Measurements from ENCODE around the gene ZC3H12A. TPM values are rescaled to one million over a fixed set of nuclear protein-coding genes. Genes with fewer than 3 reads are reported as not detected.

ZC3H12A gene
- total RNA-seq, 1 donor from 2014 or later, result 51.6 TPM

- no peaks in the 10 kb centered on the region for H3K27me3 ChIP-seq
- H3K4me1 ChIP-seq, result no peaks in the 10 kb centered on the region
- intact Hi-C loops (cut with DNase I), result no loop called here
- no peak overlapping the region for H3K27ac ChIP-seq
- TF ChIP-seq POLR2A (IDR thresholded peaks at IDR 0.05) (no peak), CTCF (IDR thresholded peaks at IDR 0.05) (no peak), POLR2AphosphoS5 (IDR thresholded peaks at IDR 0.05; ENCODE audit: insufficient read depth in 1 of 2, low read depth in 1 of 2) (no peak)
- no peak for DNase-seq (ENCODE audit: extremely low spot score in 2 of 2)
- no peaks in the 10 kb centered on the region for H3K36me3 ChIP-seq
- H3K9me3 ChIP-seq, result no peaks in the 10 kb centered on the region
- no peak overlapping the region for H3K4me3 ChIP-seq
These were observed 36.1 kb upstream of the ZC3H12A start for GRCh38 chr1:37438037-37438868.

- TF ChIP-seq POLR2AphosphoS5 (IDR thresholded peaks at IDR 0.05; ENCODE audit: insufficient read depth in 1 of 2, low read depth in 1 of 2), result no peak
- no peak for TF ChIP-seq POLR2A (IDR thresholded peaks at IDR 0.05)
- no peak for TF ChIP-seq CTCF (IDR thresholded peaks at IDR 0.05)
- no peaks in the 10 kb centered on the region for H3K27me3 ChIP-seq
- no peak overlapping the region for H3K4me3 ChIP-seq
- DNase-seq (ENCODE audit: extremely low spot score in 2 of 2), result no peak
- H3K4me1 ChIP-seq, result no peaks in the 10 kb centered on the region
- H3K36me3 ChIP-seq, result no peaks in the 10 kb centered on the region
- intact Hi-C loops (cut with DNase I), result no loop called here
- no peaks in the 10 kb centered on the region for H3K9me3 ChIP-seq
- H3K27ac ChIP-seq, result no peak overlapping the region
These were observed 35.5 kb upstream of the ZC3H12A start for GRCh38 chr1:37438869-37439343.

GRCh38 chr1:37439349-37439995 lies 34.9 kb upstream of the ZC3H12A start:
- no peak for TF ChIP-seq POLR2AphosphoS5 (IDR thresholded peaks at IDR 0.05; ENCODE audit: insufficient read depth in 1 of 2, low read depth in 1 of 2)
- Histone ChIP-seq H3K4me3 (no peak overlapping the region), H3K36me3 (no peaks in the 10 kb centered on the region), H3K27ac (no peak overlapping the region), H3K27me3 (no peaks in the 10 kb centered on the region), H3K9me3 (no peaks in the 10 kb centered on the region), H3K4me1 (no peaks in the 10 kb centered on the region)
- intact Hi-C loops (cut with DNase I), result no loop called here
- DNase-seq (ENCODE audit: extremely low spot score in 2 of 2), result no peak

GRCh38 chr1:37441490-37441889 lies 32.9 kb upstream of the ZC3H12A start:
- Histone ChIP-seq H3K27ac (no peak overlapping the region), H3K4me3 (no peak overlapping the region), H3K9me3 (no peaks in the 10 kb centered on the region), H3K27me3 (no peaks in the 10 kb centered on the region), H3K36me3 (no peaks in the 10 kb centered on the region), H3K4me1 (no peaks in the 10 kb centered on the region)
- no peak for TF ChIP-seq CTCF (IDR thresholded peaks at IDR 0.05)
- no peak for TF ChIP-seq POLR2A (IDR thresholded peaks at IDR 0.05)
- intact Hi-C loops (cut with DNase I), result no loop called here
- DNase-seq (ENCODE audit: extremely low spot score in 2 of 2), result no peak

- no peak overlapping the region for H3K4me3 ChIP-seq
- H3K36me3 ChIP-seq, result no peaks in the 10 kb centered on the region
- H3K27me3 ChIP-seq, result no peaks in the 10 kb centered on the region
- no peak for TF ChIP-seq POLR2AphosphoS5 (IDR thresholded peaks at IDR 0.05; ENCODE audit: insufficient read depth in 1 of 2, low read depth in 1 of 2)
- no peak for TF ChIP-seq POLR2A (IDR thresholded peaks at IDR 0.05)
- no peak for TF ChIP-seq CTCF (IDR thresholded peaks at IDR 0.05)
- H3K4me1 ChIP-seq, result no peaks in the 10 kb centered on the region
- no peaks in the 10 kb centered on the region for H3K9me3 ChIP-seq
- no peak overlapping the region for H3K27ac ChIP-seq
- intact Hi-C loops (cut with DNase I), result no loop called here
- DNase-seq (ENCODE audit: extremely low spot score in 2 of 2), result no peak
These were observed 32.2 kb upstream of the ZC3H12A start for GRCh38 chr1:37442139-37442538.

Data from vagina (tissue), 2 donors.